ENCODE results near the gene CGB7.

CGB7 gene

DNA sequence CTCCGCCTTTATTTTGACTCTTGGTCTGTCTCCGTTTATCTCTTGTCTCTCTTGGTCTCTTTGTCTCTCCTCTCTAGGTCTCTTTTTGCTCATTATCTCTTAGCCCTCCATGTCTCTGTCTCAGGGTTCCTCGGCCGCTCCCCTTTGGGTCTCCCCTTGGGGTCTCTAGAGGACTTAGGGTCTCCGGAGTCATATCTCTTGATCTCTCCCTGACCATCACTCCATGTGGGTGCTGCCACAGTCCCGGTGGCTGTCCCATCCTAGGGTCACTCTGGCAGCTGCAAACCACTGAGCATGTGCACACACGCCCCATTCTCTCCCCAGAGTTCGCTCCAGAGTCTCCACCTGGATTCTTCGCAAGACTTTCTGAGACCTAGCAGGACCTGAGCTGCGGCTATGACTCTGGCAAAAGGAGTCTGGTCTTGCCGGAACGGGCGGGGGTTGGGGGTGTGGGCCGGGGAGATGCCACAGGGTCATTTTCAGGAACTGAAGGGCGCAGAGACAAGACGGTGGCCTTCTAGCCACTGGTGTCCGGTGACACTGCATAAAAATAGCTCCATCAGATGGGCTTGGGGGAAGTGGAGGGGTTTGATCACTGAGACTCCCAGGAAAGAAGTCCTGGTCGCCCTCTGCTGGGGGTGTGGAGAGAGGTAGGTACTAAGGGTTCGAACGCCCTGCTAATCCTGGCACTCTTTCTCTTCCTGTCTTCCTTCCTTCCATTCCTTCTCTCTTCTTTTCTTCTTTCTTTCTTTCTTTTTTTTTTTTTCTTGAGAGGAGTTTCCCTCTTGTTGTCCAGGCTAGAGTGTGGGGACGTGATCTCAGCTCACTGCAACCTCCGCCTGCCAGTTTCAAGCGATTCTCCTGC, 16.2 kb upstream of the CGB7 start:
- no peak overlapping the region for H3K4me3 ChIP-seq (ENCODE audit: low read depth, low read length)
- TF ChIP-seq, protein P1, sequence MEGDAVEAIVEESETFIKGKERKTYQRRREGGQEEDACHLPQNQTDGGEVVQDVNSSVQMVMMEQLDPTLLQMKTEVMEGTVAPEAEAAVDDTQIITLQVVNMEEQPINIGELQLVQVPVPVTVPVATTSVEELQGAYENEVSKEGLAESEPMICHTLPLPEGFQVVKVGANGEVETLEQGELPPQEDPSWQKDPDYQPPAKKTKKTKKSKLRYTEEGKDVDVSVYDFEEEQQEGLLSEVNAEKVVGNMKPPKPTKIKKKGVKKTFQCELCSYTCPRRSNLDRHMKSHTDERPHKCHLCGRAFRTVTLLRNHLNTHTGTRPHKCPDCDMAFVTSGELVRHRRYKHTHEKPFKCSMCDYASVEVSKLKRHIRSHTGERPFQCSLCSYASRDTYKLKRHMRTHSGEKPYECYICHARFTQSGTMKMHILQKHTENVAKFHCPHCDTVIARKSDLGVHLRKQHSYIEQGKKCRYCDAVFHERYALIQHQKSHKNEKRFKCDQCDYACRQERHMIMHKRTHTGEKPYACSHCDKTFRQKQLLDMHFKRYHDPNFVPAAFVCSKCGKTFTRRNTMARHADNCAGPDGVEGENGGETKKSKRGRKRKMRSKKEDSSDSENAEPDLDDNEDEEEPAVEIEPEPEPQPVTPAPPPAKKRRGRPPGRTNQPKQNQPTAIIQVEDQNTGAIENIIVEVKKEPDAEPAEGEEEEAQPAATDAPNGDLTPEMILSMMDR (IDR thresholded peaks at IDR 0.05; ENCODE audit: borderline replicate concordance, insufficient read depth, low read depth, low read length): peak; percentile 32

GRCh38 chr19:49071860-49072547, 14.5 kb upstream of the CGB7 start:
- H3K4me3 ChIP-seq (ENCODE audit: low read depth, low read length): no peak overlapping the region

DNA sequence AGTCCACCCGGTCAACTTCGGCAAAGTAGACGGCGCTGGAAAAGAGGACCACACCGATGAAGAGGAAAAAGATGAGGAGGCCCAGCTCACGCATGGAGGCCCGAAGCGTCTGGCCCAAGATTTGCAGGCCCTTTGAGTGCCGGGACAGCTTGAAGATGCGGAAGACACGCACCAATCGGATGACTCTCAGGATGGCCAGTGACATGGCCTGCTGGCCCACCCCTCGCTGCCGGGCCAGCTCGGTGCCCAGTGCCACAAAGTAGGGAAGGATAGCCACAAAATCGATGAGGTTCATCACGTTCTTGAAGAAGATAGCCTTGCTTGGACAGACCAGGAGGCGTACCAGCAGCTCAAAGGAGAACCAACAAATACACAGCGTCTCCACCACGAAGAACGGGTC, 12.9 kb upstream of the CGB7 start:
- no peak overlapping the region for H3K4me3 ChIP-seq (ENCODE audit: low read depth, low read length)
- TF ChIP-seq, protein P1 (IDR thresholded peaks at IDR 0.05; ENCODE audit: borderline replicate concordance, insufficient read depth, low read depth, low read length): no peak

More at GRCh38 chr19:49071860-49072547, 14.5 kb upstream of the CGB7 start:
- TF ChIP-seq, protein P1 (IDR thresholded peaks at IDR 0.05; ENCODE audit: borderline replicate concordance, insufficient read depth, low read depth, low read length): no peak

- H3K4me3 ChIP-seq (ENCODE audit: low read depth, low read length): no peak overlapping the region
- TF ChIP-seq, protein P1 (IDR thresholded peaks at IDR 0.05; ENCODE audit: borderline replicate concordance, insufficient read depth, low read depth, low read length): no peak
Observed at GRCh38 chr19:49069026-49069425, 11.5 kb upstream of the CGB7 start.

DNA sequence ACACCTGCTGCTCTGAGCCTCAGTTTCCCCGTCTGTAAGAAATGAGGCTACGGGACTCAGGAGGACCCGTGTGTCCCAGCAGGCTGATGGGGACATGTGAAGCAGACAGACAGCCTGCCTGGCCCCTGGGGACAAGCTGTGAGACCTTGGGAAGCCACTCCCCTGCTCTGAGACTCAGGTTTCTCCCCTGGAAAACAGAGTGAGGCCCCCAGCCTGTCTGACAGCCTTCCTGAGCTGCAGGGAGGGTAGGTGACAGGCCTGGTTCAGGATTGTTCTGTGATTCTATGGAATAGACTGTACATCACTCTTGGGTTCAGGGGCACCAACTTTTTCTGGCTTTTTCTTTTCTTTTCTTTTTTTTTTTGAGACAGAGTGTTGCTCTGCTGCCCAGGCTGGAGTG, 10.0 kb upstream of the CGB7 start:
- H3K4me3 ChIP-seq (ENCODE audit: low read depth, low read length): no peak overlapping the region
- TF ChIP-seq, protein P1 (IDR thresholded peaks at IDR 0.05; ENCODE audit: borderline replicate concordance, insufficient read depth, low read depth, low read length): no peak

GRCh38 chr19:49065905-49066512, 8.5 kb upstream of the CGB7 start:
- H3K4me3 ChIP-seq (ENCODE audit: low read depth, low read length): no peak overlapping the region
- TF ChIP-seq, protein P1 (IDR thresholded peaks at IDR 0.05; ENCODE audit: borderline replicate concordance, insufficient read depth, low read depth, low read length): no peak

All from GM12875 (cell line).